ENCODE data around the gene TAF15. TPM values are rescaled to one million over a fixed set of nuclear protein-coding genes. Genes with fewer than 3 reads are reported as not detected.
A peak's percentile ranks its signal among the peaks of the same experiment; 100 is the strongest.

Gene TAF15
- total RNA-seq (2014; rRNA removed; shearing (Covaris generic)), result 20.3 and 31.1 TPM in 2 replicates

DNA sequence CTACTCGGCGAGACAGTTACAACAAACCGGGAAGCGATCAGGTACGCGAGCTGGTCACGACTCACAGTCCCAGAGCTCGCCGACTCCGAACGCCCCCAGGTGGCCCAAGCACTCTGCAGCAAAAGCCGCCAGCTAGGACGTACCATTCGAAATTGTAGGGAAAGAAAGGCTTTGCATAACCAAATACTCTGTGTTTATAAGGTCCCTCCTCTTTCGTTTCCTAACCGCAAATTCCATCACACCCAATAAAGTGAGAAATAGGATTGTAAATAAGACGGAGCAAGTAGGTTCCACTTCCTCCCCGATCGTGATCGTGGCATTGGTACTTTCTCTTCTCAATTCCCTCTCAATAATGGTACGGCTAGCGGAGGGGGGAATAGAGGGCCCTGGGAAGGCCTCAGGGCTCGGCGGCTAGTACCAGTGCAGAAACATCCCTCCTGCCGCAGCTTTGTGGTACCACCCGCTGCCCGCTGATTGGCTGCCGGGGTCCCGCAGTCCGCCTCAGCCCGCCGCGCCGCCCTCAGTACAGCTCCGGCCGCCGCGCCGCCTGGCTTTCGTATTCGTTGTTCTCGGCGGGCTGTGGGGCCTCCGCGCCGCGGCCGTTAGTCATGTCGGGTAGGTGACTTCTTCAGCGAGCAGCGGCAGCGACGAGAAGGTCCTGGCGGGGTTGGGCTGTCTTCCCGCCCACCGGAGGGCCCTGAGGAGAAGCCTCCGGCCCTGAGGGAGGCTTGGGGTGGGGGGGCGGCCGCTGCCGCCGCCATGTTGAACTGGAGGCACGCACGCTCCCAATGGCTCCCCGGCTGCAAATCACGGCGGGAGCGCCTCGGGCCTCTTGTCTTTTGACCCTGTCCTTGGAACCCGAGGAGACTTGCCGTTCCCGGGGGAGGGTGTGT is at the start of gene TAF15:
TAF15 (plus strand) TSS at position 523 of the 893 bp plus-strand sequence; CDS start at position 609, 86 bp downstream.
- peak; percentile 98 for DNase-seq (ENCODE audit: low spot score)

DNA sequence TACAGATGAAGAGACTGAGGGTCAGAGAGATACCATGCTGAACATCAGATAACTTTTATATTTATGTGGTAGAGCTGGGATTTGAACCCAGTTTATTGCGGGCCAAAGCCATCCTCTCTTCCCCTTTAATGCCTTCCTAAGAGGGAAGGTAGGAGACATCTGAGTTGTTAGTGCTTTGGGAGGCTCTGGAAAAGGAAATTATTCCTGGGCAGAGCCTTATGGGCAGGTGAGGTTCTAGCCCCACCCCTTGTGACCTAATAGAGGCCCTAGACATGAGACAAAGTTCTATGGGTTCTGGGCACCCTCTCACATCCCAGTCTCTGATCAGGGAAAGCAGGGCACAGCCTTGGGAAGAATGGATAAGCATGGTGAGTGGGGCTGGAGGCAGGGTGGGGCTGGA is 48.7 kb upstream of the TAF15 start, which contains the start of gene C17orf50:
C17orf50 (plus strand) TSS at position 301 of the 400 bp plus-strand sequence; CDS start at position 356, 55 bp downstream.
- DNase-seq (ENCODE audit: low spot score), result no peak

DNA sequence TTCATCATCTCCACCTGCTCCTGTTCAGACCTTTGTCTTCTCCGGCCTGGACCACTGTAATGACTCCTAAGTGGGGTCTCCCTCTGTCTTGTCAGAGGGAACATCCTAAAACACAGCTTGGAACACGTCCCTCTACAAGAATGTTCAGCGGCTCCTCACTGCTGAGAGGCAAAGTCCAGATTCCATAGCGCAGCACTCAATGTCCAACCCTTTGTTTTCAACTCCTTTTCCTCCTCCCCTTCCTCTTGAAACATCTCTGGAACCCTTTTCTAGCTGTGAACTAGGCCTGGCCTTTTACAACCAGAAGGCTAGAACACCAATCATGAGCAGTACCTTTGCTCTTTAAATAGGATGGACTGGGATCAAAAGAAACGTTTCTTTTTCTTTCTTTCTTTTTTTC is 47.7 kb upstream of the TAF15 start:
- DNase-seq (ENCODE audit: low spot score), result no peak

DNA sequence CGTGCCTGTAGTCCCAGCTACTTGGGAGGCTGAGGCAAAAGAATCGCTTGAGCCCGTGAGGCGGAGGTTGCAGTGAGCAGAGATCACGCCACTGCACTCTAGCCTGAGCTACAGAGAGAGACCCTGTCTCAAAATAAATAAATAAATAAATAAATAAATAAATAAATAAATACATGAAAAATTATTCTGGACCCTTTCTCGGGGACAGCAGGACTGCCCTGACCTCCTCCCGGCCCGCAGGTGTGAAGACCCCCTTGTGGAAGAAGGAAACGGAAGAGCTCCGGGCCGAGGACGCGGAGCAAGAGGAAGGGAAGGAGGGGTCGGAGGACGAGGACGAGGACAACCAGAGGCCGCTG is 45.5 kb upstream of the TAF15 start:
- DNase-seq (ENCODE audit: low spot score), result no peak

DNA sequence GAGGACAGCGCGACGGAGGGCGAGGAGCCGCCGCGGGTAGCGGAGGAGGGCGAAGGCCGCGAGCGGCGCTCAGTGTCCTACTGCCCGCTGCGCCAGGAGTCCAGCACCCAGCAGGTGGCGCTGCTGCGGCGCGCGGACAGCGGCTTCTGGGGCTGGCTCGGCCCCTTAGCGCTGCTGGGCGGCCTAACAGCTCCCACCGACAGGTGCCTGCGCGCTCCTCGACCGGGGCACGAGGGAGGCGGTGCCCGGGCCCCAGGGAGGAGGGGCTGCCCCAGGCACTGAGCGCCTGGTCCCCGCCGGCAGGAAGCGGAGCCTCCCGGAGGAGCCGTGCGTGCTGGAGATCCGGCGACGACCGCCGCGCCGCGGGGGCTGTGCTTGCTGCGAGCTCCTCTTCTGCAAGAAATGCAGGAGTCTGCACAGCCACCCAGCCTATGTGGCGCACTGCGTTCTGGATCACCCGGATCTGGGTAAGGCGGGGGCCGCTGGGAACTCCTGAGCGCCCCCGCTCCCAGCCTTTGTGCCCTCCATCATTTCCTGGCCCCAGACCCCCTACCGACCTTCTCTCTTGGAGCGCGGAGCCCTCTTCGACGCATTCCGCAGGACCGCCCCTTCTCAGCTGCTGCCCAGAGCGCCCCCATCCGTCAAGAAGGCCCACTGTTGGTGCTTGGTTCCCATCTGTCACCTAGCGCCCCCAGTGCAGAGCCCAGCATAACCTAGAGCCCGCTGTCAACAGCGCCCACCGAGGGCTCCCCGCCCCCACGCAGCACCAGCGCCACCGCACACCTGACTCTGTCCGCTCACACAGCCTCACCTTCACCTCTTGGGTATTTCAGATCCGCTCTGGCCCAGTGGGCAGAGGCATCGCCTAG is 44.9 kb upstream of the TAF15 start:
- peak; percentile 78 for DNase-seq (ENCODE audit: low spot score)

DNA sequence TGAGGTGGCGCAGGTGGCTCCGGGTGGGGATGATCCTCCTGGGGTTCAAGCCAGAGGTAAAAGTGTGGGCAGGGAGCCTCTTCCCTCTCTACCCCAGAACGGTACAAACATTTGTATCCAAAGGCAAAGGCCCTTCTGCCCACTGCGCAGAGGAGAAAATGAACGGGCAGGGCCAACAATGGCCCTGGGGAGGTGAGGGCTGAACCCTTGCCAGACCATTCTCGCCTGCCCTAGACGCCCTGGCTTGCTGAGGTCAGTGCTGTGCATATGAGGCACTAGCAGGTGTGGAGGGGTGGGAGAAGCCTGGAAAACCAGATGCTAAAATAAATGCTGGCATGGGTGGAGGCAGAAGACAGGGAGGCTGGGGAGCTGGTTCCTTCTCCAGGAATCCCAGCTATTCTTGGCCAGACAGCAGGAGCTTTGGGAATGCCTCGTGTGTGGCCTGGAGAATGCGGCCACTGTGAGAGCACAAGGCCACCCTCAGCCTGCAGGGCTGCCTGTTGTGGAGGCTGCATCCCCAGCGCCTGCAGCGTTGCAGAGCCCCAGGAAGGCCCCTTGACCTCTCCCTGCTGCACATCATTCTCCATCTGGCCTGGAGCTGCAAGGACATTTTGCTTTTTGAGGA is 44.1 kb upstream of the TAF15 start:
- no peak for DNase-seq (ENCODE audit: low spot score)

DNA sequence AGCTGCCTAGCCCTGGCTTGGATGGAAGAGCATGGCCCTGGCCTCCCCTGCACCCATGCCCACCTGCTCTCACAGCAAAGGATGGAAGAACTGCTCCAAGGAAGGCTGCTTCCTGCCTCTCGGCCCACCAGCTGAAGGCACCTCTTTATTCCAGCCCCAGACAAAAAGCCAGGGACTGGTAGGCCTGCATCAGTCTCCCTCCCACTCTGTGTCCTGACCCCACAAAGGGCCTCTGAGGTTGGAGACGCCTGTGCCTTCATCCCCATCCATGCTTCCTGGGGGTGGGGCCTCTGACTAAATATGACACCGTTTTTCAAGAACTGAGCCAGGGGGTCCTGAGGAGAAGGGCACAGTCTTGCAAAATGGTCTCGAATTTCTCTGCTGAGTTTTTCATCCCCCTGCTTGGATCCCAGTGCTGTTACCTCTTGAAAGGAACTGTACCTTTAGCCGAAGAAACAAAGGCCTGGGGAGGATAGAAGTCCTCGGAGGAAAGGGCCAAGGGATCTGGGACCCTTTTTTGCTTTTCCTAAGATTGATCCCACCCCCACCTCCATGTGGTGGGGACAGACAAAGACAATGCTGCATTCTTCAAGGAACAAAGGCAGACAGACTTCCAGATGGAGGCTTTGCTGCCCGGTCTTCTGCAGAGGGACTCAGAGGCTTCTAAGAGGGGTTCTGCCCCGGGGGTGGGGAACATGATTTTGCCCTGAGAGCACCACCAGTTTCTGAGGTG is 43.4 kb upstream of the TAF15 start:
- DNase-seq (ENCODE audit: low spot score), result no peak

DNA sequence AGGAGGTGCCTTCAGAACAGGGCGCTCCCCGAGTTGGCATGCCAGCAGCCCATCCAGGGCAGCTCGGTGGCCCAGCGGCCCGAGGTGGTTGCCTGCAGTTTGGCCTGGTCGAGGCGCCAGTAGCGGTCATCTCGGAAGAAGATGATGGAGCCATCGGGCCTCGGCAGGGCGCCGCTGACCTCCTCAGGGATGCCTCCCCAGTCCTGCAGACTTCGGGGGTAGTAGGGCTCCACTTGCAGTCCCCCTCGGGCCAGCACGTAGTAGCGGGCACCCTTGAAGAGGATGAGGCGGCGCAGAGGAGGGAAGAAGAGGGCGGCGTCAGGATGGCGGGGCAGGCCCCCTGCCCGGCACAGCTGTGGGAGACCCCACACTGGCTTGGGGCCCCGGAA is 42.8 kb upstream of the TAF15 start:
- no peak for DNase-seq (ENCODE audit: low spot score)

DNA sequence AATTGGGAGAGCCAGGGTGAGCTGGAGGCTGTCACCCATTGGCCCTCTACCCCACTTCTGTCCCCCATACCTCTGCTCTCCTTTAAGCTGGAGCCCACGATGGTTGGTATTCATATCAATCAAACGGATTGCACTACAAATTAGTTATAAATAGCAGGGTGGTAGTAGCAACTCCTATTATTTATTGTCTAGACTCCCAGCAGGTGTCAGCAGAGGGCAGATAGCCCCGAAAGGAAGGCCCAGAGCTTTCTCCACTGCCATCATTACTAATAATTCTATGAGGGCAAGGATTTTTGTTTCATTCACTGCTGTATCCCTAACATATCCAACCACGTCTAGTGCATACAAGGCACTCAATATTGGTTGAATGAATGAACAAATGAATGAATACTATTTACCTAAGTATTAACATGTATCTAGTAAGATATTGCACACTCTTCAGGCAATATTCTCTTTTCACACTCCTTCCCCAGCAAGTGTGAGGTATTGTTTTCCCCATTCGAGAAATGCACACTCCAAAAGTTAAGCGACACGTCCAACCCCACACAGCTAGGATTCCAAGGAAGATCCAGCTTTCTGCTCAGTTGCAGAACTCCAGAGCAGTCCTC is 42.3 kb upstream of the TAF15 start:
- DNase-seq (ENCODE audit: low spot score), result peak; percentile 49

DNA sequence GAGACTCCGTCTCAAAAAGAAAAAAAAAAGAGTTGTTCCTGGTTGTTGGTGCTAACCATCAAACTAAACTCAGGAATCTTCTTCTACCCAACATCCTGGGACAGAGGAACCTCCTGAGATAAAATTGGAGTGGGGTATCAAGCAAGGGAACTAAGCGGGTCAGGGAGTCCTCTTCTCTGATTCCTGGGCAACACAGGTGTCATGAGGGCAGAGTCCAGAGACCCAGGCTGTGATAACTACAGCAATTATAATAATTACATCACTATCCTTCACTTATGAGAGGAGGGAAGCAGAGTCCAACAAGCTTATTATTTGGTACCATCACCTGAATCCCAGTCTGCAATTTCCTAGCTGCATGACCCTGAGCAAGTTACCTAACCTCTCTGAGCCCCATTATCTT is 40.5 kb upstream of the TAF15 start:
- no peak for DNase-seq (ENCODE audit: low spot score)

DNA sequence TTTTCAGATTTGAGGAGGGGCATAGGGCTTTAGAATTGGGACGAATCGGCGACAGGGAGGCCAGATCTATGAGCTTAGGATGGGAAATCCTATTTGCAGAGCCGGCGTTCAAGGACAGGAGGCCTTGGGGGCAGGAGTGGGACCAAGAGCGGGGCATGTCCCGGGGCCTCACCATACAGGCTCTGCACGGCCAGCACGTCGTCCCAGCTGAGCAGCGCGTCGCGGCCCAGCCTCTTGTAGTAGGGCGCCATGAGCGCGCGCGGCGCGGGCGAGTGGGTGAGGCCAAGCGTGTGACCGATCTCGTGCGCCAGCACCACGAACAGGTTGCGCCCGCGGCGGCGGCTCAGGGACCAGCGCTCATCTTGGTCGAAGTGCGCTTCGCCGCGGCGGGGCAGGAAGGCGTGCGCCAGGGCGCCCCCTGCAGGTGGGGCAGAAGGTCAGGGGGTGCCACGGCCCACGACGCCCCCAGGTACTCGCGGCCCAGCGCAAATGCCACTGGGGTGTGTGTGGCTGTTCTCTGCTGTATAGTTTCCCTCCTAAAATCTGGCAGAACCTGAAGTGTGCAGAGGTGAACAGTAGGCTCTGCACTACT is 39.3 kb upstream of the TAF15 start:
- DNase-seq (ENCODE audit: low spot score), result no peak

DNA sequence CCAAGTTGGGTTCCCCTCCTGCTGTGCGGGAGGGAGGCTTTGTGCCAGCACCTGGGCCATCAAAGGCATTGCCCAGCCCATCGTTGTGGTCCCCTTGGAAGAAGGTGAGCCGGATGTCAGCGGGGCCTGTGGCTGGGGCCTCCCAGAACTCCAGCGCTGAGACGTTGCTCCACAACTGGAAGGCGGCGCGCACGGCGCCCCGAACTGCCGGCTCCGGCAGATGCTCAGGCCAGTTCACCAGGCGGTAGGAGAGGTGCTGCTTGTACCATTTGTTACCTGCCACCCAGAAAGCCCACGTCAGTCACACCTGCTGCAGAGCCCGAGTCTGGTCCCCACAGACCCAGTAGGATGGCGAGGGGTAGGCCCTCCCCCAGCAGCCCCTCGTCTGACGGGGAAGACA is 36.2 kb upstream of the TAF15 start:
- no peak for DNase-seq (ENCODE audit: low spot score)

DNA sequence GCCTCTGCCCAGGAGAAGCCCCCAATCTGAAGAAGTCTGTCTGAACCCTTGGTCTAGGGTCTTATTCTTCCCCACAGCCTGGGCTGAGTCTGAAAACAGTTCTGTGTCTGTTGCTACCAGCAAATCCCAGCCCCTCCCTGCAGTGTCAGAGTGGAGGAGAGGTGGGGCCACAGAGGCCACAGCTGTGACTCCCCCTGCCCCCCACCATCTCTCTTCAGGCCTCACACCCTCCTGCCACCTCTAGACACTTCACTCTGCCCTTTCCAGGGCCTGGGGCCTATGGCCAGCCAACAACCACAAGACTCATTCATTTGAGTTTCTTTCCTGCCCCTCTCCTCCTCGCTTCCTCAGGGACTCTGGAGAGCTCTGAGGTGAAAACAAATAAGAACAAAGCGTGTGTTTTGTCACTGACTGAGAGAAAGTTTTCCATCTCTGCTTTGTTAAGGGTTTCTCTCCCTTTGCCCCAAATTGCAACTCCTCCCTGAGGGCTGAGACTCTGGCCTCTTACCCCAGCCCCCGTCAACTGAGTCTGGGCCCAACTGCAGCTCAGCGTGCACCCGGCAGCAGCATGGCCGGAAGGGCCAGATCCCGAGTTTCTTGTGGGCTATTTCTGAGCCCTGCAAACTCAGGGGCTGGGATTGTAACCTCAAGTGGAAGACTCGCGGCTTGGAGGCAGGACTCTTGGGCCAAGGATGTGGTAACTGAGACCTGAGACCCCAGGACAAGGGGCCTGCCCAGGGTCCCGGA is 35.4 kb upstream of the TAF15 start:
- no peak for DNase-seq (ENCODE audit: low spot score)

DNA sequence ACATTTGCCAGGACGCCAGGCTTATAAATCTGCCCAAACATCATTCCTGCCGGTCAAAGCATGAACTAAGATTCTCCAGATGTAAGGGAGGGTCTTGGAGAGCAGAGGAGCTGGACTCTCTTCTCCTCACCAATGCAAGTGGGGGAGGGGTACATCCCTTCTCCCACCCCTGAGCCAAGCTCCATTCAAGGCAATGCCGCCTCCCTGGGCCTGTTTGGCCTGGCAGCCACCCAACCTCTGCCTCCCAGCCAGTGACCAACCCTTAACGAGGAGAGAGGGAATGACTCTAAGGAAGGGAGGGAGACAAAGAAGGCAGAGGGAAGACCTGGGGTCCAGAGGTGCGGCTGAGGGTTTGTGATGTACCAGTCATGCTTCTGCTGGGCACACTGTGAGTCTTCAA is 34.8 kb upstream of the TAF15 start:
- DNase-seq (ENCODE audit: low spot score), result no peak

DNA sequence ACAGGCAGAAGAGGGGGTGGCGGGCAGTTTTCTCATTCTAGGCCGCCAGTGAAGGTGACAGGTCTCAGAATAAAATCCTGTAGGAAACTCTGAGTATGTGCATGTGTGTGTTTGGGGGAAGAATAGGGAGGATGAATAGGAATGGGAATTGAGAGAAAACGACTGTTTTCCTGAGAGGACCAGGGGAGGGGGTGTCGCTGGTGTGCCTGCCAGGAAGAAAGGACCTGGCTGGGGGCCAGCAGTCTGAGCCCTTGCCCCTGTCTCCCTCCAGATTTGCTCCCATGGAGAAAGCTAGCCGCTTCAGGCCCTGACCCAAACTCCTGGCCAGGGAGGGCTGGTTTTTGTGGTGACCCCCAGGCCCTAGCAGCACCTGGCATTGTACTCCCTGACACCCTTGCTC is 34.2 kb upstream of the TAF15 start:
- DNase-seq (ENCODE audit: low spot score), result no peak

DNA sequence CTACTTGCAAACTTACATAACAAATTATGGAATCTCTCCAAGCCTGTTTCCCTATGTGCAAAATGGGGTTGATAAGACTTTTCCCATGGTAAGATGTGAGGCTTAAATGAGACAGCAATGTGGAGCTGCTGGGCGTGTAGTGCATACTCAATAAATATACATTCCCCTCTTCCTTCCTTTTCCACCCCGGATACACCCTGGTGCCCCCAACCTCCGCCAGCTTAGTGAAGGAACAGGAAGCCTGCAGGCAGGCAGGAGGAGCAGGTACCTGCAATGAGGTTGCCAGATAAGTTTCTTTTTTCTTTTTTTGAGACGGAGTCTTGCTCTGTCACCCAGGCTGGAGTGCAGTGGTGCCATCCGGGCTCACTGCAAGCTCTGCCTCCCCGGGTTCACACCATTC is 33.7 kb upstream of the TAF15 start:
- no peak for DNase-seq (ENCODE audit: low spot score)

DNA sequence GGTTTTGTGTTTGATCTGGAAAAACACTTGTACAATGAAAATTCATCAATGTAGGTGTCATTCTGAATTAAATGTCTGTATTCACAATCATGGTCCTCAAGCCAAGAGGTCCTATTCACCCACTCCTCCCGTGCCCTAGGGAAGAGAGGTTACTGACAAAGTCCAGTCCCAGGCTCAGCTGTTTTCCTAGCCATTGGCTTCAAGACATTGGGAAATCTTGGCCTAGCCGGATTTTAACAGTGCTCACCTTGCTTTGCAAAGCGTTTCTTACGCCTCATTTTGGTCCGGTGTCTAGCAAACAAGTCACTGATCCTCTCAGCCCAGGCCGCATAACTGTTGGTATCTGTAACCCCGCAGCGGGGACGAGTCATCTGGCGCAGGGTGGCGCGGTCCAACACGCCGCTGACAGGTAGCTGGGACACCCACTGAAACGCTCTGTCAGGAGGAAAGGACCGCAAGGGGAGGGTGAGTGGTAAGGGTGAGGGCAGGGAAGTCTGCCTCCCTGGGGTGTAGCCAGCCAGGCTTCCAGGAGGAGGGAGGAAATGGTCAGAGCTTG is 30.6 kb upstream of the TAF15 start:
- no peak for DNase-seq (ENCODE audit: low spot score)

DNA sequence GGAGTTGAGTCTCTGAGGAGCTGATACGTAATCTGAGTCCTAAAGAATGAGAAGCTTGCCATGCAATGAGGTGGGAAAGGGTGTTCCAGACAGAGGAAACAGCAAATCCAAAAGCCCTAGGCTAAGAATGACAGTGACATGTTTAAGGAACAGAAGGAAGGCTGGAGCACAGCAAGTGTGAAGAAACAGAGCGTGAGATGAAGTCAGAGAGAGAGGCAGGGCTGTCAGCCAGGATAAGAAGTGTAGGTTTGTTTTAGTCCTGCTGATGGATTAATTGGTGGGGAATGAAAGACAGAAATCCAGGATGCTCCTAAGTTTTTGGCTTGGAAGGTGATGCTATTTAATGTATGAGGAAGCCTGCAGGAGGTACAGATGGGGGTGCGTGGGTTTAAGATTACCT is 28.3 kb upstream of the TAF15 start:
- DNase-seq (ENCODE audit: low spot score), result no peak

DNA sequence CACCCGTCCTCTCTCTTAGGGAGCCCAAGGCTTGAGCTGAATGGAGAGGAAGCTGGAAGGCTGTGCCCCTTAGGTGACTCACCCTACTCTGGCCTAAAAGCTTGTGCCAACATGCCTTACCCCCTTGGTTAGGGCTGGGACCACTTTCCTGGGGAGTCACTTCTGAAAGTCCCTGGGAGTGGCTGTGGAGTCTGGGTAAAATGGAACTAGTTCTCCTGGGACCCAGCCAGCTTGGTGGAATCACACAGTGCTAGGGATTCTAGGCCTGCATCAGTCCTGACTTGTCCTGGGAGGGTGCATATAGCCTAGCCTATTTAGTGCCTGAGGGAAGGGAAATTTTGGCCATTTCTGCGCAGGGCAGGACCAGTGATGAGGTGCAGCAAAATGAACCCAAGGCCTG is 24.4 kb upstream of the TAF15 start:
- DNase-seq (ENCODE audit: low spot score), result no peak

DNA sequence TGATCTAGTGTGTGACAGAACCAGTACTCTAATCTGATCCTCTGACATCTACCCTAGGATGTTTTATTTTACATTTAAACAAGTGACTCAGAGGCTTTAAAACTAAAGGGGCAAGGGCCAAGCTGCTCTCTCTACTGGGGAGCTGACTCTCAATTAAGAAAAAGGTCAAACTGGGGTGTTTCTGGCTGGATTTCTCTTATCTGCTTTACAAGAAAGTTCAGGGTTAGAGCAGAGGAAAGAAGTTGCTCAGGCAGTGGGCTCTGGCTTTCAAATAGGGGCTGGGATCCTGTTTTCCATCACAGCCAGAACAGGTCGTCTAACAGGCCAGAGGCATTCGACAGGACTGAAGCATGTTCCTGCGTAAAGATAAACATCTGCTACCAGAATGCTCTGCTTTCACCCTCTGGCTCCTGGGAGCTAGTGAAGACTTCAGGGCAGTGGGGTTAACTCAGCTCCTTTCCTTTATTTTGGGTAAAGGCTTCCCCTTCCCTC is 22.3 kb upstream of the TAF15 start:
- no peak for DNase-seq (ENCODE audit: low spot score)
